CD4-positive, alpha-beta T cell (primary cell): ENCODE data around the gene MEIS1. TPM values are rescaled to one million over a fixed set of nuclear protein-coding genes. Genes with fewer than 3 reads are reported as not detected.

Experiments used
- ATAC-seq: fragments of 200-7000 bp; cut with Tn5 transposase; one replicate; pipeline ENCODE4 v1.10.0; 2022; ENCODE audit warnings: mild to moderate bottlenecking; ENCODE audit not compliant: poor library complexity
- CTCF ChIA-PET: fragments of 350-600 bp; sonication (Branson Sonifier 250); formaldehyde crosslinking; loops from one replicate; lab custom pipeline; 2021; ENCODE audit warnings: antibody characterized with exemption, inconsistent platforms; lab: Charles Lee
- POLR2A ChIA-PET: fragments of 350-600 bp; sonication (Branson Sonifier 250); formaldehyde crosslinking; loops from one replicate; lab custom pipeline; 2021; ENCODE audit warnings: antibody characterized with exemption, inconsistent platforms; lab: Charles Lee
- DNase-seq, 14 experiments: peaks; one replicate each; pipeline ENCODE4 v3.0.0-alpha.2; 2013 to 2020; ENCODE audit warnings: mixed read lengths in 2 of 14
- H3K27ac ChIP-seq, 2 donors: one replicate each; pipeline versions ENCODE4 v1.5.1 to v1.7.0; 2013; ENCODE audit warnings: low read length in 2 of 2, low read depth in 1 of 2, mild to moderate bottlenecking in 1 of 2
- H3K27me3 ChIP-seq, 2 experiments: 1 replicate in 1 of 2; 2 replicates in 1 of 2; pipeline versions ENCODE4 v1.6.1 to v1.7.0; 2013; ENCODE audit warnings: low read length in 2 of 2, control low read depth in 1 of 2, mild to moderate bottlenecking in 1 of 2, moderate library complexity in 1 of 2; ENCODE audit not compliant: insufficient read depth in 2 of 2, control insufficient read depth in 1 of 2
- H3K36me3 ChIP-seq: one replicate; pipeline ENCODE4 v1.6.1; 2013; ENCODE audit warnings: low read length, control low read depth; ENCODE audit not compliant: insufficient read depth
- H3K4me1 ChIP-seq: one replicate; pipeline ENCODE4 v1.6.1; 2013; ENCODE audit warnings: low read length, control low read depth; ENCODE audit not compliant: insufficient read depth
- H3K4me3 ChIP-seq: one replicate; pipeline ENCODE4 v1.5.1; 2013; ENCODE audit warnings: mild to moderate bottlenecking, low read length, moderate library complexity
- H3K9me3 ChIP-seq, 2 experiments: 1 replicate in 1 of 2; 2 replicates in 1 of 2; pipeline versions ENCODE4 v1.6.1 to v1.7.0; 2013; ENCODE audit warnings: low read length in 2 of 2, mild to moderate bottlenecking in 2 of 2, control low read depth in 1 of 2, moderate library complexity in 1 of 2; ENCODE audit not compliant: control insufficient read depth in 1 of 2, insufficient read depth in 1 of 2
- H3K27ac Mint-ChIP-seq: one replicate; pipeline ENCODE4 v1.8.0; 2020; ENCODE audit warnings: mixed read lengths
- H3K27me3 Mint-ChIP-seq: one replicate; pipeline ENCODE4 v1.8.0; 2021; ENCODE audit warnings: mixed read lengths
- H3K36me3 Mint-ChIP-seq: one replicate; pipeline ENCODE4 v1.8.0; 2021; ENCODE audit warnings: low read depth, mixed read lengths
- H3K4me1 Mint-ChIP-seq: one replicate; pipeline ENCODE4 v1.8.0; 2021; ENCODE audit warnings: low read depth, mixed read lengths
- H3K4me3 Mint-ChIP-seq: one replicate; pipeline ENCODE4 v1.8.0; 2020; ENCODE audit warnings: mild to moderate bottlenecking, mixed read lengths
- H3K9me3 Mint-ChIP-seq: one replicate; pipeline ENCODE4 v1.8.0; 2020; ENCODE audit warnings: mixed read lengths
- CTCF ChIP-seq: fragments of 200-600 bp; IDR thresholded peaks from one replicate; pipeline ENCODE4 v1.8.0; 2022; ENCODE audit warnings: antibody characterized with exemption, mild to moderate bottlenecking
- intact Hi-C, 2 experiments: fragments of 100-400 bp; cut with DNase I in 1 of 2; cut with micrococcal nuclease in 1 of 2; formaldehyde crosslinking; loops; one replicate each; pipeline versions ENCODE4 v1.15.1 to v1.9.0; 2023 to 2025; cut with DNase I, micrococcal nuclease
- total RNA-seq, 174 experiments: library from RNA in 2 of 174; stranded (reverse) in 2 of 174; gene quantifications; one replicate each; pipeline ENCODE4 v1.2.3 and lab custom pipeline; 2021 to 2026

MEIS1 gene
- total RNA-seq, 2 experiments from 2014 or later = not detected

GRCh38 chr2:66509326-66509811 lies 74.4 kb downstream of the MEIS1 start:
- CTCF ChIA-PET = no interaction called here
- H3K4me1 Mint-ChIP-seq = no peaks in the 10 kb centered on the region
- peaks cover 0 to 3% of the 10 kb centered on the region in 2 experiments for H3K9me3 ChIP-seq
- H3K27ac ChIP-seq = no peak overlapping the region
- H3K4me3 Mint-ChIP-seq = no peak overlapping the region
- no peaks in the 10 kb centered on the region for H3K36me3 Mint-ChIP-seq
- no peaks in the 10 kb centered on the region for H3K4me1 ChIP-seq
- no peaks in the 10 kb centered on the region for H3K36me3 ChIP-seq
- H3K27ac Mint-ChIP-seq = no peak overlapping the region
- DNase-seq (no peak), ATAC-seq (no peak)
- no peaks in the 10 kb centered on the region for H3K27me3 ChIP-seq
- H3K9me3 Mint-ChIP-seq = no peaks in the 10 kb centered on the region
- POLR2A ChIA-PET = no interaction called here
- H3K27me3 Mint-ChIP-seq = peaks cover 4% of the 10 kb centered on the region
- TF ChIP-seq CTCF = no peak
- intact Hi-C loops = no loop called here
- no peak overlapping the region for H3K4me3 ChIP-seq

- Mint-ChIP-seq H3K36me3 (no peaks in the 10 kb centered on the region), H3K27ac (no peak overlapping the region), H3K4me1 (no peaks in the 10 kb centered on the region), H3K4me3 (no peak overlapping the region), H3K27me3 (no peaks in the 10 kb centered on the region), H3K9me3 (no peaks in the 10 kb centered on the region)
- H3K36me3 ChIP-seq = no peaks in the 10 kb centered on the region
- no peak for DNase-seq
- intact Hi-C loops = no loop called here
- no peak for ATAC-seq
- ChIA-PET CTCF (no interaction called here), POLR2A (no interaction called here)
- H3K9me3 ChIP-seq = peaks cover 0 to 3% of the 10 kb centered on the region in 2 experiments
- no peak overlapping the region for H3K4me3 ChIP-seq
- H3K4me1 ChIP-seq = no peaks in the 10 kb centered on the region
- H3K27ac ChIP-seq = no peak overlapping the region
- H3K27me3 ChIP-seq = no peaks in the 10 kb centered on the region
- no peak for TF ChIP-seq CTCF
Measured at GRCh38 chr2:66512626-66513025, 77.7 kb downstream of the MEIS1 start.

- TF ChIP-seq CTCF = no peak
- Histone ChIP-seq H3K27me3 (no peaks in the 10 kb centered on the region), H3K9me3 (no peaks in the 10 kb centered on the region), H3K36me3 (no peaks in the 10 kb centered on the region), H3K27ac (no peak overlapping the region), H3K4me1 (no peaks in the 10 kb centered on the region), H3K4me3 (no peak overlapping the region)
- Mint-ChIP-seq H3K9me3 (no peaks in the 10 kb centered on the region), H3K27me3 (peaks cover 6% of the 10 kb centered on the region), H3K4me3 (no peak overlapping the region), H3K4me1 (no peaks in the 10 kb centered on the region), H3K27ac (no peak overlapping the region), H3K36me3 (no peaks in the 10 kb centered on the region)
- intact Hi-C loops = no loop called here
- ATAC-seq = no peak
- no peak for DNase-seq
- CTCF ChIA-PET = no interaction called here
- POLR2A ChIA-PET = no interaction called here
Measured at GRCh38 chr2:66515743-66516142, 80.8 kb downstream of the MEIS1 start.
